Stimulated activated CD8-positive, alpha-beta memory T cell treated with anti-CD3 and anti-CD28 coated beads, Interleukin-7, amount 100 ng/mL, for 1 hour (primary cell): ENCODE results near the gene AGTR1.

ENCODE experiments used
- DNase-seq, 2 donors: peaks; one replicate each; pipeline ENCODE4 v3.0.0-alpha.2; 2020; ENCODE audit warnings: low read depth in 2 of 2

Gene AGTR1

DNA sequence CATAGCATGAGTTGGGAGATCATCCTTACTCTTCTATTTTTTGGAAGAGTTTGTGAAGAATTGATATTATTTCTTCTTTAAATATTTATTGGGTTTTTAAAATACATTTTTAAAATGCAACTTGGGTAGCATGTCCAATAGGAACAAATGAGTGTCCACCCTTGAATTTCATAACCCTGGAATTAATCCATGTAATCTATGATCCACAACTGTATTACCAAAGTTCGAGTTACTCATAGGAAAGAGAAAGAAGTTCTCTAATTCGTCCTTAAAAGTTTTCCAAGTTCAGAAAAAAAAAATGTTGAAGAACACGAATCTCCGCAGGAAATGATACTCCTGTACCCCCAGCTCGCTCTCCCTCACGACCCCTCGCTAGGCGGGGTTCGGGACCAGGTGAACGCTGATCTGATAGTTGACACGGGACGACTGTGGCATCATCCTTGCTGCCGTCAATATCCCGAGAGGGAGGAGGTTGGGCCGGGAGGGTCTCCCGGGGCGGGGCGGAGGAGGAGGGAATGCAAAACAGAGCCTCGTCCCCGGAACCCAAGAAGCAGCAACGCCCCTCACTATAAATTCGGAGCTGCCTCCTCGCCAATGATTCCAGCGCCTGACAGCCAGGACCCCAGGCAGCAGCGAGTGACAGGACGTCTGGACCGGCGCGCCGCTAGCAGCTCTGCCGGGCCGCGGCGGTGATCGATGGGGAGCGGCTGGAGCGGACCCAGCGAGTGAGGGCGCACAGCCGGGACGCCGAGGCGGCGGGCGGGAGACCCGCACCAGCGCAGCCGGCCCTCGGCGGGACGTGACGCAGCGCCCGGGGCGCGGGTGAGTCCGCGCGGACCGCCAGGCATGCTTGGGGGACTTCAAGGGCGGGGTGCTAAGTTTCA, at the start of gene AGTR1:
Gene AGTR1, plus strand, starts transcription at position 598 of the 884 bp plus-strand sequence. CDS start 43,133 bp downstream, outside the sequence.
- DNase-seq: no peak

DNA sequence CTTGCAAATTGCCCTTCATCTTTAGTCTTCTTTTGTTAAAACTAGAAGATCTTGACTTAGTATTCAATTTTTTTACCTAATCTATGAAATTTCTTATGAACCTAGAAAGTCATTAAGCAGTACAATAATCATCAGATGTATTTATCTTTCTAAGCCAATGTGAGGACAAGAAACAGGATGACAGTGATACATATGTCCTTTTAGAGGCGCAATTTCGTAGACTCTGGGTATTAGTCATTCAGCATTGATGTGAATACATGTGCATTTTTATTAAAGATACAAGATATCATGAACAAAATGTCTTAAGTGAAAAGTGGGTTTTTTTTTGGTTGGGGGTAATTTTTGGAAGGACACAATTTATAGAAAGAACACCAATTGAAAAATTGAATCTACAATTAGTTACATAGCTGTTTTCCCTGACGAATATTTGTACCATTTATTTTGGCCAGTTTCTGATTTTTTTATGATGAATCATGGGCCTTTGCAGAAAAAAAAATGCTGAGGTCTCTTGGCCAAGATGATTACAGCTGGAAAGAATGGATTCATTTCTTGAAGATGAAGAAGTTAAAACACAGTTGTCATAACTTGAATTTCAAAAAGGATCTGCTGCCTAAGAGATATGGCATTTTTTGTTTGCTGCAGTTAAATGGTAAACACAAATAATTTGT, 48.9 kb upstream of the AGTR1 start:
- no peak for DNase-seq

DNA sequence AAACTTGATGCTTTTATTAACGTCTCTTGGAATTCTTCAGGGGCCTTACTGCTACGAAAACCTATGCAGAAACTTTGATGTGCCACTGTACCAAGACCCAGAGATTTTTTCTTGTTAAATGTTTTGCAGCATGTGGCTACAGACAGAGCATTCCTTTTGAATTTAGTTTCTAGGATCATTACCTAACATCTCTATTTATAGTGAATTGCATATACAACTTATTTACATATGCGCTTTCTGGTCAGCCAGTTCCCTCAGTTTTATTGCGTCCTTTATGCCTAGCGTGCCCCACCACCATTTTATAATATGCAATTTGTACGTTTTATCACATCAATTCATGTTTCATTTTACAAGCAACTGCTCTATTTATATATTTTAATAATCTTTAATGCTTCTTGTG, 46.2 kb upstream of the AGTR1 start:
- DNase-seq: no peak

DNA sequence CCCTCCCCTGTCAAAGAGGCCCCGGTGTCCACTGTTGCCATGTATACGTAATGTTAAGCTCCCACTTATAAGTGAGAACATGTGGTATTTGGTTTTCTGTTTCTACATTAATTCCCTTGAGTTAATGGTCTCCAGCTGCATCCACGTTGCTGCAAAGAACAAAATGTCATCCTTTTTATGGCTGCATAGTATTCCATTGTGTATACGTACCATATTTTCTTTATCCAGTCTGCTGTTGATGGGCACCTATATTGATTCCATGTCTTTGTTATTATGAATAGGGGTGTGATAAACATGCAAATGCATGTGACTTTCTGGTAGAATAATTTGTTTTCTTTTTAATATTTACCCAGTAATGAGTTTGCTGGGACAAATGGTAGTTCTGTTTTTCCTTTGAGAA, 43.3 kb upstream of the AGTR1 start:
- no peak for DNase-seq

DNA sequence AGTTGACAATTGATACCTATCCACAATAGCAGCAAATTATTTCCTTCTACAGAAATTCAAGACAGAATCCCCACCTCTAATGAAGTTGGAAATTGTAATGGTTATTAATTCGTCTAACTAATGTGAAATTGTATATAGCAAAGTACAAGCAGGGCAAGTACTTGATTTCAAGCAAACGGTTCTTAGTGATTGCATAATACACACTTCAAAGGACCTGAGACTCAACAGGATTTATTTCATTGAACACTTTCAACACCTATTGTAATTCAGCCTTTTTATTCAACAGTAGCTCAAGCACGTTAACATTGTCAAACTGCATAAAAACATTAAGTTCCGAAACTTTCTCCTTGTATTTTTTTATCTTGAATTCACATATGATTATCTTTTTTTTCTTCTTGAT, 40.2 kb upstream of the AGTR1 start:
- DNase-seq: no peak

DNA sequence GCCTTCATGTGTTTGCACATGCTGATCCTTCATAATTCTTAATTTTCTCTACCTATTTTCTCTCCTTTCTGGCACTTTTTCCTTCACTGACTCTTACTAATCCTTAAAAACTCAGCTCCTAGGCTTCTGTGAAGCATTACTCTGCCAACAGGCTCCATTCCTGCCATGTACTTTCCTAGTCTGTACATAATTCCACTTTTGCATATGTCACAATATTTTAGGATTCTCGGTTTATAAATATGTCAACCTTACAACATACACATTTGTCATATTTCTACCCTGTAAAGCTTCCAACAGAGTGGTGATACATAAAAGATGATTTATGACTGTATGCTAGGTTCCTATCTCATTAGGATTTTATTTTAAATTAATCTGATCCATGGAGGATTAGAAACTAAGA, 38.2 kb upstream of the AGTR1 start:
- DNase-seq: no peak

DNA sequence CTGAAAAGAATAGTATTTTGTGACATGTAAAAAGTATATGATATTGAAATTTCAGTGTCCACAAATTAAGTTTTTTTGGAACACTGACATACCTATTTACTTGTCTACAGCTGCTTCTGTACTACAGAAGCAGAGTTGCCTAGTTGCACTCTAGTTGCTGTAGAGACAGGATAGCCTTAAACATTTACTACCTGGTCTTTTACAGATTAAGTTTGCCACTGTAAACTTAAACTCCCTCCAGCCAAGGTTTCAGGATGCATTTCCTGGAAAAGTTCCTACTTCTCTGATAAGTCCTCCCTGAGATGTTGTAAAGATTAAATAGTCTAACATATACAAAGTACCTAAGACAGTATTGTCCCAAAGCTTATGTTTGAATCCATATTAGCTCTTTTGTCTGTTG, 17.4 kb upstream of the AGTR1 start:
- no peak for DNase-seq

DNA sequence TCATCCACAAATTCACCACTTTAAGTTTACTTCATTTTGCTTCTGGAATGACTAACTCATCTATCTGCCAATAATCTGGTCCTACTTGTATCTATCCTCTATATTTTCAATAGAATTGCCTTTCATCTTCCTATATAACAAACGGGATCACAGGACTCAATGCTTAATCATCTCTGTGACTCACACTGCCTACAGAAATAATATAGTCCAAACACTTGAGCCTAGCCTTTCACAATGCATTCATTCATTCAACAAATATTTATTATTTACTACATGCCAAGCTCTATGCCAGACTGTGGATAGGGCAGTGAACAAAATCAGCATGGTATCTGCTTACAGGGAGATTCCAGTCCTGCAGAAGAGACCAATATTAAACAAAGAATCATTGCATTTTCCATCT, 16.6 kb upstream of the AGTR1 start:
- no peak for DNase-seq

DNA sequence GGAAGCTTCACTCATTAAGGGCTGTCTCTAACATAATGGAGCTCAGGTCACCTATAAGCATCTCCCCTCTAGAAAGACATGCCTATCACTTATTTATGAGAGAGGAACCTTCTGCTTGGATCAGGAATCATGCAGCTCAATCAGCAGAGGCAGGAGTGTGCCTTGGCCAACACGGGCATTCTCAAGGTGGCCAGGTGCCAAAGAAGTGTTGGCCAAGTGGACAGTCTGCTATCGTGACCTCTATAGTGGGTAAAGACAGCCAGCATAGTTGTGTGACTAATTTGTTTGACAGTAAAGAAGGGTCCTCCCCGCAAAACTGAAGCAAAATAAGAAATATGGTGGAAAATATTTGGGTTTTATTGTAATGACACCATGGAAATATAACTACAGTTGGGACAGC, 14.7 kb upstream of the AGTR1 start:
- no peak for DNase-seq

DNA sequence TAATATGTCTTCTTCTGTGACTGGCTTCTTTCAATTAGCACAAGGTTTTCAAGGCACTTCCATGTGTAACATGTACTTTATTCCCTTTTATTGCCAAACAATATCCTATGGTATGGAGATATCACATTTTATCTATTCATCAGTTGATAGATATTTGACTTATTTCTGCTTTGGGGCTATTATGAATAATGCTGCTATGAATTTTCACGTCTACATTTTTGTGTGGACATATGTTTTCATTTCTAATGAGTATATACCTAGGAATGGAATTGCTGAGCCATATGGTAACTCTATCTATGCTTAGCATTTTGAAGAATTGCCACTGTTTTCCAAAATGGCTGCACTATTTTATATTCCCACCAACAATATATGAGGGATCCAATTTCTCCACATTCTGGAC, 3.6 kb upstream of the AGTR1 start:
- no peak for DNase-seq

DNA sequence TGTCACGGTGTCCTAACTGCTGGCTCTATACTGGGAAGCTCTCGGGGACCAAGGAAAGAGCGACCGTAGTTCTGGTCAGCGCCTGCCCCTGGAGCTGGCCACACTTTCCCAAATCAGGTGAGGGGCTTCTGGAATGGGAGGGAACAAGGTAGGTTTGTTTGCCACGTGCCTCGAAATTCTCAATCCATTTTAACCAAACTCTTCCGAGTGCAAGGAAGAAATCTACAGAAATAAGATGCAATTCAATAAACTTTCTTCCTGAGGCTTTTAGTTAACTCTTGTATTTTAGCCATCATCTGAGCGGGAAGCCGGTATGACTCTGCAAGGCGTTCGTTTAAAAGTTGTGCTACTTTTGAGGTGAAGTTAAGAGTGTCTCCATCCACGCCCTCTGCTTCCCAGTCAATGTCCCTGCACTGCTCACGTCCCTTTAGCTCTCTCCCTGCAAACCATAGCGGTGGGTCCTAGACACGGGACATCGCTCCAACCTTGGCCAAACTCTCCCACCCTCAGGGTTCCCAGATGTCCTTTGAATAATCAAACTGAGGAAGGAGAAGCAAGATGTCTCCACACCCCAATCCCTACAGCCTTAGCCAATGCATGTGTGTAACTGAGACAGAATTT, 597 bp downstream of the AGTR1 start:
- no peak for DNase-seq

DNA sequence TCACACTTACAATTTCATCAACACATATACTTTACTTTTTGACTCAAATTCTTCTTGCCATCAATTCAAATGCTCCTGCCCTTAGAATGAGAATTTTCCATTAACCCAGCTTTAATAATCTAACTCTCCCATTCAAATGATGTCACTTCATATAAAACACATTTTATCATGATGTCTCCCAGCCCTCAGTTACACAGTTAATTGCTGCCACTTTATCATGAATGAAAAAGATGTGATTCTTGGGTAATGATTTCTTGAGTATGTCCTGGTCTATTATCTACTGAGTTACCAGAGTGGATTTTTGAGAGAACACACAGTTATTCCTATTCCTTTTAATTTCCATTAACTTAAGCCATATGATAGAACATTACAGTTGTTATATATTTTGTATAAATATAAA, 7.6 kb downstream of the AGTR1 start:
- DNase-seq: no peak

DNA sequence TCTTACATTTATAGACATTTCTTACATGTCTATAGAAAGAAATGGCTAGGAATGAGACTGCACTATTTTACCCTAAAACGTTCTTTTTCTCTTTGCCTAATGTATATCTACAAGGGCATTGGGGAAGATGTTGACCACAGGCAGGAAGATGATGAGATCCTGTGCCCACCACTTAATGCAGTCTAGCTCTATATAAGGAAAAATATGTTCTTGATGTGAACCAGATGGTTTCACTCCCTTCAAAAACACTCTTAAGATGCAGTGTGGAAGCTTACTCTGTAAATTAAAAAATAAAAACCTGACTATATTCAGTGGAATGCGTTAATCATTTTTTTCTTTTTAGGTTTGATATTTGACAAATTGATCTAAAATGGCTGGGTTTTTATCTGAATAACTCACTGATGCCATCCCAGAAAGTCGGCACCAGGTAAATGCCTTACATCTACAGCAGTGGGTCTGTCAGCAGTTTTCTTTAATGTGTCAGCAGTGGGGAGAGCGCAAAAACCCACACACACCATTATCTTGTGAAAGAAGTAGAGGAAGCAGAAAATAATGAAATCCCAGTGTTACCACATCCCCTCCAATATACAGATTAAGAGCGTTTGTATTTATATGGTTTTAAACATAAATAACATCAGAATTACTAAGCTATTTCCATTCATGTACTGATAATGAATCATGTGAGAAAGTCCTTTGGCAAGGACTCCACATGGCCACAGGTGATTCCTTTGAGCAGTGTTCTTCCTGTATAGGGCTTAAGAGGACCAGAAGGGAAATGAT, 10.1 kb downstream of the AGTR1 start:
- DNase-seq: no peak

DNA sequence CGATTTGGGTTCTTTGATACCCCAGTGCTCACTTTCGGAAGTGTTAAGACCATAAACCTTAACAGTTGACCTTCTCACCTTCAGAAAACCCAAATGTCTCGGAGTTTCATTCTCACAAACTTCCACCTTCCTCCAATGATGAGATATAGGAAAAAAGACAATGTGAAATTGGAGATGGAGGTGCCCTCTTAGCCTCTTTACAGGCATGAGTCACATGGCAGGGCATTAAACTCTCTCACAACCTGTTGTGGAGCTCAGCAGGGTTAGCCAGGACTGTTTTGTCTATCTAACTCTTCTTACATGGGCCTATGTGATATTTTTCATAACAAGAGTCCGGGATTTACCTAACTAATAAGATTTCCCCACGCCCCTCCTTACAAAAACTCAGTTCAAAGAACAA, 10.7 kb downstream of the AGTR1 start:
- DNase-seq: no peak

DNA sequence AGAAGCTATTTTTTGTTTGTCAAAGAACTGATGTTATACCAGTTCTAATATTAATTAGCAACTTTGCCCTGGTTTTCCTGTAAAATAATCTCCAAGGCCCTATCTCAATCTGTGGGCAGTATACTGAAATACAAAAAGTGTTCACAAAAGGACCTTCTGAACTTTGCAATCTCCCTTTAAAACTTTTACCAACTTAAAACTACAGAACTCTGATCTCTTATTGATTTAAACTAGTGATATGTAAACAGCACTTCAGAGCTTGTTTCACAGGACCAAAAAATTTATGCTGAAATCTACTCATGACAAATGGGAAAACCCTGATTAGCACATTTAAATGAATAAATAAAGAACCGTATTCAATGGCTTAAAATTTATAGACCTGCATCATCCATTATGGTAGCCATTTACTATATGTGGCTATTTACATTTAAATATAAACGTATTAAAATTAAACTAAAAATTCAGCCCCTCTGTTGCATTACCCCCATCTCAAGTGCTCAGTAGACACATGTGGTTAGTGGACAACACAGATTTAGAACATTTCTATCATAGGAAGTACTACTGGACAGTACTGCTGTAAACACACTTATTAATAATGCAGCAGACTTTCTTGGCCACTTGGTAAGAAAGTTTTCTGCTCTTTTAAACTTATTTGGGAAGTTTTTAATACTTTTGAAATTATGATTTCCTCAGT, 12.0 kb downstream of the AGTR1 start:
- no peak for DNase-seq

DNA sequence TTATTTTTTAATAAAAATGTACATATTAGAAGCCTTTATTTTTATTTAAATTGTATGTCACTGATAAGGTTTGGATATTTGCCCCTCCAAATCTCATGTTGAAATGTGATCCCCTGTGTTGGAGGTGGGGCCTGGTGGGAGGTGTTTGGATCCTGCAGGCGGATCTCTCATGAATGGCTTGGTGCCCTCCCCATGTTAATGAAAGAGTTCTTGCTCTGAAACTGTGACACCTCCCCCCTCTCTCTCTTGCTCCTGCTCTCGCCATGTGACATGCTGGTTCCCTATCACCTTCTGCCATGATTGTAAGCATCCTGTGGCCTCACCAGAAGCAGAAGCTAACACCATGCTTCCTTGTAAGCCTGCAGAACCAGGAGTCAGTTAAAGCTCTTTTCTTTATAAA, 13.0 kb downstream of the AGTR1 start:
- DNase-seq: no peak

DNA sequence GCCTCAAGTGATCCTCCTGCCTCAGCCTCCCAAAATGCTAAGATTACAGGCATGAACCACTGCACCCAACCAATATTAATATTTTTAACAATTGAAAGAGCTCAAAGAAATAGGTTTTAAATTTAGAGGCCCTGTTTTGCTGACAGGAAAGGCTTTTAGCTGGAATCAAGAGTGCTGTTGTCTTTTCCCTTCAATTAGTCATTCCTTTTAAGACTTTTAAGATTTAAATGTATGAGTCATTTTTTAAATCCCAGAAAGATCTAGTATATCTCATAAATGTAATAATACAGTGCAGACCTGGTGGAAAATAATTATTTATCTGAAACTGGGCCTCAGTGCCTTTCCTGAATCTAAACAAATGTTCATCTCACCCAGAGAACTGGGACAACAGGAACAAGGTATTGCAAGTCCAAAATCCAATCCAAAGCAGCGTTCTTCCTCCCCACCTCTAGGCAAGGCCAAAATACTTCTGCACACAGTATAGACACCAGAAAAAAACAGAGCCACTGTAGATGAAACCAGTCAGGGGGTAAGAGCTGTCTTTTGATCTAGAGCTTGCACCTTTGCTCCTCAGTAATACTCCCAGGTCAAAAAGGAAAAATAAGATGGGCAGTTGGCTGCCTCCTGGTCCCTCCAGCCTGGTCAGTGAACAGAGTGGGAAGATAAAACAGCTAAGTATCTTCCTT, 14.4 kb downstream of the AGTR1 start:
- DNase-seq: no peak

DNA sequence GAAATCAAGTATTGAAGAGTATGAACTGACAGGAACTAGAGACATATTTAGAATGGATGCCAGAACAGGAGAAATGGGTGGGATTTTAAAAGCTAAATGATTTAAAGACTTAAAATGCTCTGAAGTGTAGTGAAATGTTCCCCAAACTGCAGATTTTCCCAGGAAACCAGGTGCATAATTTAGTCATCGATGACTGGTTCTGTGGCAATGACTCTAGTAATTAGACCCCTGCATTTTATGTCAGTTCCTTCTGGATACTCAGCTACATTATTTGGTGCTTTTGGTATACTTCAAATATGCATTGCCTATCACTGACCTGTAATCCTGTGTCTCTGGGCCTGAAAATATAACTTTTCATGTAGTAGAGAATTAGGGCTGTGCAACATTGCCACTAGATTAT, 16.8 kb downstream of the AGTR1 start:
- DNase-seq: no peak

DNA sequence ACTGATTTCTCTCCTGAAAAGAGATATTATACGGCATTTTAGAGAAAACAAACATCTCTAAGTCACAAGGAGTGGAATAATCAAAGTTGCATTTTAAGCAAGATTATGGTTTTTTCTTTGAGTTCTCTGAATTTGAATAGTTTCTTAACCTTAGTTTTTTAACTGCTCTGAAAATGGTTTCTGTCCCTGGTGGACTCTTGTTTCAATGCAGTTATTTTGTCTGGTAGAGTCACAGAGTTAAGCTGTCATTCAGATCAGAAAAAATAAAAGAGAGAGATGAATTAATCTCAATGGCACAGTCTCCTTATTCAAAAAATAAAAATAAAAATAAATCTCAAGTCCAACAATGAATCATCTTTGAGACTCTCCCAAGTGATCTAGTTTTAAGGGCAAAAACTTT, 19.0 kb downstream of the AGTR1 start:
- DNase-seq: no peak

DNA sequence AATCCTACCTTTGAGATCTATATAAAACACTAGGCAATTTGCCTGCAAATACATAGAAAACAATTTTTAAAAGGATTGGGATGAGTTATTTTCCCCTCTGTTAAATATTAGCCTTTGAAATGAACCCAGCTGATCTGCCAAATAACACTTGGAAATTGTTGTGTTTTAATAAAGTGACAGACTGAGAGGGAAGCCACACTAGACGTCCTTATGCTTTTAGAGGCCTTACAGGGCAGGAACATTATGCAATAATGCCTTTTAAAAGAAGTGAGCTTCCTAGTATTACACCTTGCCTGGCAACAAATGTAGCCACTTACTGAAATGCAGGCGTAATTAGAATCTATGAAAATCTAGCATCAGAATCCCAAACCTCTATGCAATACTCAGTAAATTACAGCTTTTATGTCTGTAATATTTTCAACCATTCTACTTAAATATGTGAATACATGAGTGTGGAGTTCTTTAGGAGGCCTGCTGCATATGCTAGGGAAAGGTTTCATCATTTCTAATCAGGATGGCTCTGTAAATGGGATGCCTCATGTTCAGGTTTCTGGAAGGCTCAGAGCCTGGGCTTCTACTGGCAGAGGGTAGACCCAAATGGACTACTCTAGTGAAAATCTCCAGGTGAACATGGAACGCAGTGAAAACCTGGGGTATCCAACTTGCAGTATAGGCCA, 20.3 kb downstream of the AGTR1 start:
- DNase-seq: no peak
